GM19240 (cell line): Measurements from ENCODE around the gene ZNF678.

ENCODE experiments used
- DNase-seq: peaks from one replicate; pipeline ENCODE4 v3.0.0; 2011; ENCODE audit warnings: low spot score; ENCODE audit not compliant: insufficient read length

ZNF678 gene

DNA sequence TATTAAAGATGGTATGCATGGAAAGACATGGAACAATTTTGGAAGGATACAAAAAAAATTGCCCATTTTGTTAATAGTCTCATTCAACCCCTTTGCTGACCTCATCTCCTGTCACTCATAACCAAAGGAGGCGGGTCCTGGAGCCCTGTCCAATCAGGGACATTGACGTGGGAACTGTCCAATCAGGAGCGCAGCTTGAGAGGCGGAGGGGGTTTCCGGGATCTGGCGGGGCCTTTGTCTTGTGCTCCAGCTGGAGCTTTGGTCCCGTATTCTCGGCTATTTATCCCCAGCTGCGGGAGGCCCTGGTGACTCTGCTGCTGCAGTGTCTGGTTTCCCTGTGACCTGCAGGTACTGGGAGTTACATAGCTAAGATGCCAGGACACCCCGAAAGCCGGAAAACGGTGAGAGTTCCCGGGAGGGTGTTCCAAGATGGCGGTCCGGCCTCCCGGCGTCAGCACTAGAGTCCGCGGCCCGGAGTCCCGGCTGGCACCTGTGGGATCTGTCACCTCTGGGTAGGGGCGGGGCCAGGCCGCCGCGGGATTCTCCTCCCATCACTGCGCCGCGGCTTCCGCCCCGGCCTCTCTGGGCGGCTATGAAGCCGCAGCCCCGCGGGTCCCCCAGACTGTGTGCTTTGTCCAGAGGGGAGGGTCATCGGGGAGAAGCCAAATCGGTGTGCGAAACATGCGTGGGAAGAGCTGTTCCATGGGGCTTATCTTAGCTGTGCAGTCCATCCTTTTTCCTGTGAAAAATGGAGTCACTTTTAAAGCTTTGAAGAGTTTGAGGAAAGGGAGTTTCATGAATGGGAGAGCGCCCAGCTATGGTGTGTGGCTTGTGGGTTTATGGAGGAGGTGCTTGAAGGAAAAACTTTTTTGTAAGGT is at the start of gene ZNF678:
TSS of gene ZNF678 (plus strand) at position 233 of the 878 bp plus-strand sequence. CDS start 87,436 bp downstream, outside the sequence.
- DNase-seq, result peak; percentile 95

DNA sequence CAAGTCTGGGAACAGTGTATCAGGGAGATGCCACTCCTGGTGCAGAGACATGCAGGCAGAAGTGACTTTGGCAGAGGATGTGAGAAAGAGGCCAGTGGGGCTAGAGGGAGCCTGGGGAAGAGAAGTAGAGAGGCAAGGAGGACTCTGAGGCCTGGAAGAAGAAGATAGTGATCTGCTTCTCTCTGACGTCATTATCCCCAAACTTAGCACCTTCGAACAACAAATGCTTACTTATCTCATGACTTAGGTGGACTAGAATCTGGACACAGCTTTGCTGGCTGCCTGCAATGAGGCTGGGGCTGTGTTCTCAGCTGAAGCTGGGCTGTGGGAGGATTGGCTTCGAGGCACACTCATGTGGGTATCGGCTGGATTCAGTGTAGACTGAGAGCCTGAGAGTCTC is 44.5 kb upstream of the ZNF678 start:
- no peak for DNase-seq

DNA sequence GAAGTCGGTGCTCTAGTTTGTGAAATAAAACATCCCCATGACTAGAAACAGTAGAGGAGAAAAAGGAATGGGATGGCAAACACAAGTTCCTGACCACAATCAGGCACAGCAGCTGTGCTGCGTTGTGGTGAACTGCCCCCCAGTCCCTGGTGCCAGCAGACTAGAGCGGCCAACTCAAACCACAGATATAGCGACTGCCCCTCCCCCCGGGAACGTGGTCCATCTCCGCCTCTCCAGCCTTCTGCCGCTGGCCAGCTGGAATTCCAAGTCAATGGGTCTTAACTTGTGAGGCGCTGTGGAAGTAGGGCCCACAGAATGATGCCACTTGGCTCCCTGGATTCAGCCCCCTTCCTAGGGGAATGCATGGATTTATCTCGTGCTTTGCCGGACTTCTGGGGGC is 41.6 kb upstream of the ZNF678 start:
- DNase-seq, result no peak

DNA sequence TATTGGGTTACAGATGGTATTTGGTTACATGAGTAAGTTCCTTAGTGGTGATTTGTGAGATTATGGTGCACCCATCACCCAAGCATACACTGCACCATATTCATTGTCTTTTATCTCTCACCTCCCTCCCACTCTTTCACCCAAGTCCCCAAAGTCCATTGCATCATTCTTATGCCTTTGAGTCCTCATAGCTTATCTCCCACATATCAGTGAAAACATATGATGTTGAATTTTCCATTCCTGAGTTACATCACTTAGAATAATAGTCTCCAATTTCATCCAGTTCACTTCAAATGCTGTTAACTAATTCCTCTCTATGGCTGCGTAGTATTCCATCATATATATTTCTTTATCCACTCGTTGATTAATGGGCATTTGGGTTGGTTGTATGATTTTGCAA is 36.8 kb upstream of the ZNF678 start:
- no peak for DNase-seq

DNA sequence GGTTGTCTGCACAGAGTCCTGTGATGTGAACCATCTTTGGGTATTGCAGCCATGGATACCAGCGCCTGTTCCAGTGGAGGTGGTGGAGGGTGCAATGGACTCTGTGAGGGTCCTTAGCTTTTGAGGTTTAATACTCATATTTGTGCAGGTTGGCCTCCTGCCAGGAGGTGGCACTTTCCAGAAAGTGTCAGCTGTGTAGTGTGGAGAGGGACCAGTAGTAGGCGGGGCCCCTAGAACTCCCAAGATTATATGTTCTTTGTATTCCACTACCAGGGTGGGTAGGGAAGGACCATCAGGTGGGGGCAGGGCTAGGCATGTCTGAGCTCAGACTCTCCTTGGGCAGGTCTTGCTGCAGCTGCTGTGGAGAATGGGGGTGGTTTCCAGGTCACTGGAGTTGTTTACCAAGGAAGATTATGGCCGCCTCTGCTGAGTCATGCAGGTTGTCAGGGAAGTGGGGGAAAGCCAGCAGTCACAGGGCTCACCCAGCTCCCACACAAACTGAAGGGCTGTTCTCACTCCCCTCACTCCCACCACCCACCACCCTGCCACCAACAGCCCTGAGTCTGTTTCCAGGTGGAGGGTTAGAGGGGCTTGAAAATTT is 31.2 kb upstream of the ZNF678 start:
- DNase-seq, result no peak

DNA sequence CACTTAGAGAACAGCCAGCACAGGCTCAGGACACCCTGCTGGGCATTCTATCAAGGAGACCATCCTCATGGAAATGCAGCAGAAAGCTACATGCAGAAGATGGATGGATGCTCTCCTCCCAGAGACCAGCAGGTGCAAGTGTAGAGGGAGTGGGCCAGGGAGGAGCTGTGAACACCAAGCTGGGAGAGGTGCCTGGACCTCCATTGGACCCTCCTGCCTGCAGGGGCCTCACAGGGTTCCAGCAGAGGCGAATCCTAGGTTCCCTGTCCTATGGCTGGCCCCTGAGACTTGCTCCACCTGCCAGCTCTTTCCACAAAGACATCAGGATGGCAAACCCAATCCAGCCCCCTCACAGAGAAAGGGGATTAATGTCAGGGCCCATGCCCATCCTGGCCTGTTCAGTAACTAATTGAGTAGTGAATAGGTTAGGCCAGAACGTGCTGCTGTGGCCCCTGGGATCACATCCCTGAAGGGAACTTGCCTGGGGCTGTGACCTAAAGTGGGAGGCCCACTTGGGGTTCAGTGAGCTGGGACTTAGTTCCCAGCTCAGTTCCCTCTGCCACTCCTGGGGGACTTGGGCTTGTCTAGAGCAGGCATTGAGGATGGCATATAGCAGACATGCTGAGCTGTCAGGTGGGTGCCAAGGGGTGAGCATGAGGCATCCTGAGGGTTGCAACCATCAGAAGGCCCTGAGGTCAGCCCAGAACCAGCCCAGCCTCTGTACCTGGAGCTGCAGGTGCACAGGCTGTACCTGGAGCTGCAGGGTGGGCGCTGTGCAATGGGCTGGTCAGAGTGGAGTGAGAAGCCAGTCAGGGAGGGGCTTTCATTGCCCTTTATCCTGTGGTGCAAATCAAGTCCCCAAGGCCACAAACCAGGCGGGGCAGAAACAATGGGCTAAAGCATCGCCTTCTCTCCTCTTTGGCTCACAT is 22.9 kb upstream of the ZNF678 start:
- no peak for DNase-seq

DNA sequence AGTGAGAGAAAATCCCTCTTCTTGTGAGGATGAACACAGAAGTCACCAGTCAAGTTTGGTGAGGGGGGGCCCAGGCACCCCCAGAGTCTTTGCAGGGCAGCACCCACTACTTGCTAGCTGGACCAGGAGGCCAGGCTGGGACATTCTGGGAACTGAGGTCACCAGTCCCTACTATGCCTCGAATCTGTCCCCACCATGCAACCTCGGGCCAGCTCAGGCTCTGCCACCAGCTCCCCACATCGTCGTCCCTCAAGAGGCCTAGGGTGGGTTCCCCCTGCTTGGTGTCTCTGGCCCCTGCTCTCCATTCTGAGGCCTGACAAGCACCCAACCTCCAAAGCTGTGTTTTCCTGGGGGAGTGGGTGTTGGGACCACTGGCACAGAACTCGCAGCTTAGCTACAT is 22.2 kb upstream of the ZNF678 start:
- DNase-seq, result no peak

DNA sequence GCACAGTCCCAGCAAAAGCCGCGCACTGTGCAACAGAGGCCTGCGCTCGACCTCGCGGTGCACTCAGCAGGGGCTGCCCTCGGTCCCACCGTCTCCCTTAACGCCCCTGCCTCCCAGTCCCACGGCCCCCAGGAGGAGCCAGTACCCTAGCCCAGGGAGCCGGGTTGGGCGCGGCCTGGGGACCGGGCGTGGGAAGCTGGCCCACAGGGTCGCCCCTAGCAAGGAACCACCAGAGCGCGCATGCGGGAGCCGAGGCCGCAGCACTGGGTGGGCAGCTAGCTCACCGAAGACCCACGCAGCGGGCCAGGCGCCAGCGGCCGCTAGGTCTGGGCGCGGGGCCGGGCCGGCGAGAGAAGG is 21.6 kb upstream of the ZNF678 start:
- DNase-seq, result no peak

DNA sequence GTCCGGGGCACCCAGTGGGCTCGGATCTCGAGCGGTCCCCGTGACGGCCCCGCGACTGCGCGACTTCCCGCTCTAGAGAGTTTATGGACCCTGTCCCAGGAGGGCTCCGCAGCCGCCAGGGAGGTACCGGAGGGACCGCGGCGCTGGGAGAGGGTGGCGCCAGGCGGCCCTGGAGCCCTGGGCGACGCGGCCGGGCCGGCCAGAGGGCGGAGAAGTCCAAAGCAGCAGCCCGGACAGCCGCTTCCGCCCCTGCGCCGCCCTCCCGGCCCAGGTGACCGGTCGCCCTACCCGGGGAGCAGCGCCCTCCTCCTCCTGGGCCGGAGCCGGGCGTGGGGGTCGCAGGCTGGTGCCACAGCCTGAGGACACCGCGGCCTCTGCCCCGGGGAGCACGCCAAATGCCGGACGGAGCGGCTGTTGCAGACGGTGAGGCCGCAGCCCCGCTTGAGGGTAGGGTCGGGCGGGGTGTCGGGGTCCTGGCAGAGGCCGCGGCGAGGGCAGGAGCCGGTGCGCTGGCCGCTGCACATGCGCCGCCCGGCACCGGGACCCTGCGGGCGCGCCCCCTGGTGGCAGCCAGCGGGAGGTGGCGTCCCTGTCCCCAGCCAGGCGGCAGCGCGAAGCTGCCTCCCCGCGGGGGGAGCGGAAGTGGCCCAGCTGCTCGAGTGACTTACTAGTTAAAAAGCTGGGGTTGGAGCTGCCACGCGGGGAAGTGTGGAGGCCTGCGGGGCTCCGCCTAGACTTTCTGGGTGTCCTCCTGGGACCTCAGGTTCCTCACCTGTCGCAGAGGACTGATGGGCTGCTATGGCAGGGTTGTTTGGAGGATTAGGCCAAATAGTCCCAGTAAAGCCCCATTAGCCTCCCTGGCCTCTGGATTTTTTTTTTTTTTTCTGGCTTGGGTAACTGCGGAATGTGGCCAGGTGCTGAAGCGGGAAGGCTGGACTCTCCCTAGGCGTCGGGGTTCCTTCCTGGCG is 20.9 kb upstream of the ZNF678 start:
- DNase-seq, result peak; percentile 40

DNA sequence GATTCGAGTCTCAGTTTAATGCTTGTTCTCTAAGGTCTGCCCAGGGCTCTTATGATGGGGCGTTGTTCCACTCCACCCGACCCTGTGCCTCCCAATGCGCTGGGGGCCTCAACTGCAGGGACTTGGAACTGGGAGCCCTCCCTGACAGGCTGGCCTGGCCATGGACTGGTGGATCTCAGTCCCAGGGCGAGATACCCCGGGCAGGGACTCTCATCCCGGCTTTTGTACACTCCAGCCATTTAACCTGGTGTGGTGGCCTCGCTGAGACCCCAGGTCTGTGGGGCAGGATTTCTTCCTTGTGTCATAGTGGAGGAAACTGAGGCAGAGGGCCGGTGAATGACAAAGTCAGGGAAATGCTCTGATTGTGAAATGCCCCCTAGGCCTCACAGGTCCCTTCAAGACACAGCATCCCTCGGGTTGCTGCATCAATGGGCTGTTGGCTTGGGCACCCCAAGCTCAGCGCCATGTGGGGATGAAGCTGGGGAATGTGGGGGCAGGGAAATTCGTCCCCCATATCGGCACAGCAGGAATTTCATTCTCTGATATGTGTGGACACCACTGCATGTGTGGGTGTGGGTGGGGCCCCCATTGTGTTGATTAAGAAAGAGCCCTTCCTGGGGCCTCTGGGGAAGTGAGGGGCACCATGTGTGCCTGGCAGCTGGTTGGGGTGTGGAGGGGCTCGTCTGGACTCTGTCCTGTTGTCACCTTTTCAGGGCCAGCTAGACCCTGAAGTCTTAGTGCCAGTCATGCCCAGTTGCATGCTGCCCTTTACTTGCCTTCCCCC is 19.9 kb upstream of the ZNF678 start:
- no peak for DNase-seq

DNA sequence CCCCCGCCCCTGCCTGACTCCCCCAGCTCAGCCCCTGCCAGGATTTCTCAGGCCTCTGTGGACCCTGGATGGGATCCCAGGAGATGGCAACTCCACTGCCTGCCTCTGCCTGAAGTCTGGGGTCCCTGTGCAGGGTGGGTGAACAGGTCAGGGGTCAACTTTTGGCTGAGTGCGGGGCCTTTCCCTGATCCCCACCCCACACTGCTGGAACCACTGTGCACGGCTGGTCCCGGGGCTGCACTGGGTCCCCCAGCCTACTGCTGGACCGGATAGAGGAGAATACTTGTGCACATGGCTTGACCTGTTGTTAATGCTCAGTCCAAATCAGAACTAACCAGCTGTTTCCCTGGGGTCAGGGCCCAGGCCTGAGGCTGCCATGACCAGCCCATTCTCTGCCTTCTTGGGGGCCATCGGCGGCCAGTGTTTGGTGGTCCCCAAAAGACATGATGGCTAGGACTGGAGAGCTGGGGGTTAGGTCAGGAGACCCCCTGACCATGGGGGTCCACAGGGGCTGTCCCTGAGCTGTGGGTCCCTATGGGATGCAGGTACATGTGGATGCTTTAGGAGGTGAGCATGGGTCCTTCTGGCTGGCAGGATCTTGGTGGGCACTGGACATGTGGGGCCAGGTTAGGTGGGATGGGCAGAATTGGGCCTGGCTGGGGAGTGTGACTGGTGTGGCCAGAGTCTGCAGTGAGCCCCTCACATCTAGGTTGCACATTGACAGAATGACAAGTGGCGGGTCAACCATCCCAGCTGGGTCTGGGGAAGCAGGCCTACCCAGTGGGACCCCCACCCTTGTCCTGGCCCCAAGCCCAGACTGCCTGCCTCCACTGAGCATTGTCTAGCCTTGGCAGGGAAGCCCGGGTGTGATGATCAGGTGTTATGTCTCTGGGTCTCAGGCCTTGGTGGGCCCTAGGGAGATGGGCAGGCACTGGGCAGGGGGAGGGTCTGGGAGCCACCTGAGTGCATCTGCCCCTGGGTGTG is 19.0 kb upstream of the ZNF678 start:
- DNase-seq, result no peak

DNA sequence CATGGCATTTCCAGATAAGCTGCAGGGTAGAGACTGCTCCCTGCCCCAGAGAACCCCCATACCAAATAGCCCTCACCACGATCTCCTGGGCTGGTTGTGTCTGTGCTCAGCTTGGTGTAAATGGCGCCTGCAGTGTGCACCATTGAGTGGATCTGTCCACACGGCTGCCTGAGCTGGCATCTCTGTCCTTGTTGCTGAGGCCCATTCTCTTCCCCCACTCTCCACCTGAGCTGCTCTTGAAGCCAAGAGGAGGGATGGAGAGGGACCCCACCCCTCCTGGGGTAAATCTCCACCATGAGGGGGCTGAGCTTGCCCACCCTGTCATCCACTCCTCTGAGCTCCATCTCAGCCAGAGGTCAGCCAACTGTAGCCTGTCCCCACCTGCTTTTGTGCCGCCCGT is 18.0 kb upstream of the ZNF678 start:
- no peak for DNase-seq

DNA sequence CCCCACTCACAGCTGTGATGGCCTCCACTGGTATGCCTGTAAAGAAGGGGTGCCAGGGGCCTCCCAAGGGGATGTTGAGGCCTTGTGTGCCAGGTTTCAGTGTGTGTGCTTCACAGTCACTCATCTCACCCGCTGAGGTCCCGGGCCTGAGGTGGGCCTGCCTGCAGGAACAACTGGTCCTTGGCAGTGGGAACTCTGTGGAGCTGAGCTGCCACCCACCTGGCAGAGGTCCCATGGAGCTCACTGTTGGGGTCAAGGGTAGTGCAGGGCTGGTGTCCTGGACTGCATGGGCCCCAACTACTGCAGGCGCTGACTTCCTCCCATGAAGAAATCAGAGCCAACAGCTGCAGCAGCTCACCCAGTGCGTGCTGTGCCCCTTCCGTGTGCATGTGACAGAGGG is 17.3 kb upstream of the ZNF678 start:
- DNase-seq, result no peak

DNA sequence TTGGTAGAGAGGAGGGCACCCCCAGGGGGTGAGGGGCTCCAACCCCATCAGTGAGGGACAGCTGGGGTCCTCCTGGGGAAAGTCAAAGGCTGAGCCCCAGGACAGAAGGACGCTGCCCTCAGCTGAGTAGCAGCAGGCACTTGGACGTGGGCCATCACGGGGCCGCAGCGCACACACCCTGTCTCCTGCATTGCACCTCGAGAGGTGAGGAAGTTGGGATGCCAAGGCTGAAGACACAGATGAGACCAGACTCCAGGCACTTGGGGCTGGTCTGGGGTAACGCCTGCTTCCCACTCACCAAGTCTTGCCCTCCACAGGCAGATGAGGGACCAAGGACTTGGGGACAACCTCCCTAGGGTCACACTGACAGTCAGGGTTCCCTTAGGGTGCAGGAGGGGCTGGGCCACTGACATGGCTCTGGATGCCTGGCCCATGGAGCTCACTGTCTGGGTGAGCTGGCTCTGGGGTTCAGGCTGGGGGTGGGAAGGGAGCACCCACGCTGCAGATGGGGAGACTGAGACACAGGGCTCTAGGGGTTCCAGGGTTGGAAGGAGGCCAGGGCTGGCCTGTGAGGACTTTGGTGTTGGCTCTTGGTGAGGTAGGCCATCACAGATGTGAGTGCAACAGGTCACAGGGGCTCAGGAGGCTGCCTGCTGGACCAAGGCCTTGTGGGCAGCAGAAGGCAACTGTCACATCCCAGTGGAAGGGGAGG is 16.6 kb upstream of the ZNF678 start:
- DNase-seq, result no peak

DNA sequence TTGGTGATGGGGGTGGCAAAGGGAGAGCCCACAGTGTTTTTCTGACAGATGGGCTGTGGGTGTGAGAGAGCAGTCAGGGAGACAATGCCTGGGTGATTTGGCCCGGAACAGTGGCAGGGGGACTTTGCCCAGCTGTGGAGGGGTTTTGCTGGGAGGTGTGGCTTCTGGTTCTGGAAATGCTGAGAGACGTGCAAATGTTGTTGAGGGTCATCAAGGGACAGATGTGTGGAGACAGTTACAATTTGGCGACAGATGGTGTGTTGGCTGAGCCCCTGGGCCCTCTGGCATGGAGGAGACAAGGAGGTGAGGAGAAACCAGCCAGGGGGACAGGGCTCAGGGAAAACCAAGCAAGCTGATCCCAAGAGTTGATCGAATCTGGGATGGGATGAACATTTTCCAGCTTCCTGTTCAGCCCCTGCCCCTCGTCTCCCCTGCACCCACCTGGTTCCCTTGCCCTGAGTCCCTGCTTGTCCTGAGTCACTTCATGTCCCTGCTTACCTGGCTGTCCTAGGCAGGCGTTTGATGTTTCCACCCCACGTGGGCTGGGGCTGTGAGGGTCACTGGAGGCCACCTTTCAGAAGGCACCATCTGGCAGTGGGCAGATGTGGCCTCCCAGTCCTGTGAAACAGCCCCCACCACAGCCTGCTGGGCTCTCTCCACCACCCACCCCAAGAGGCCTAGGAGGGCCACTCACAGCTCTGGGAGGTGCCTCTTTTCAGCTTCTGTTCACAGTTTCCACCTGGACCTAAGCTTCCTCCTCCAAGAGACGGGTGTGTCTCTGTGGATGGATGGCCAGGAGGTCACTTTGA is 15.8 kb upstream of the ZNF678 start:
- DNase-seq, result no peak

DNA sequence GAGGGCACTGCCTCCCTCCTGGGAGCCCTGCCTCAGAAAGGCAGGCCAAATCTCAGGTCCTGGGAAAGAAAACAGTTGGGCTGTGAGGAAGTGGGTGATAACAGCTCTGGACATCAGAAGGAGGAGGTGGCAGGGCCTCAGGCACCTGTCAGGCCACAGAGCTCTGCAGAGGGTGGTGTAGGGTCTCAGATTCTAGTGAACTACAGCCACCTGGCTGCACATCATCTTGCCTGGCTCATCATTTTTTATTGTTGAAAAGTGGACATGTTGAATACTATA is 15.3 kb upstream of the ZNF678 start:
- DNase-seq, result no peak

DNA sequence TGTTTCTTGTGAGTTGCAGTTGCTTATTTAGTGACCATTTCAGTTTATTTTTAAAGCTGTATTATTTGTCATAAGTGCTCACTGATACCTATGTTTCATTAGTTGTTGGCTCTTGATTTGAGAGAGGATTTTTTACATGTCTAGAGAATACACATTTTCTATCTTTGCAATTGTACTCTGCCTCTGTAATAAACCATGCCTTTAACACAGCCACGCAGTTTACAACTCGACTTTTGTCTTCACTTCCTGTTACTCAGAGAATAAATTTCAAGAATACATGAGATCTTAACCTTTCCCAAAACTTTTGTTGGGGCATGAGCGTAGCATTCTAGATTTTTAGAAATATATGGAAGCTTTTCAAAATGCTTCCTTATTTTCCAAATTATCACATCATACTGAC is 14.9 kb upstream of the ZNF678 start:
- DNase-seq, result no peak

DNA sequence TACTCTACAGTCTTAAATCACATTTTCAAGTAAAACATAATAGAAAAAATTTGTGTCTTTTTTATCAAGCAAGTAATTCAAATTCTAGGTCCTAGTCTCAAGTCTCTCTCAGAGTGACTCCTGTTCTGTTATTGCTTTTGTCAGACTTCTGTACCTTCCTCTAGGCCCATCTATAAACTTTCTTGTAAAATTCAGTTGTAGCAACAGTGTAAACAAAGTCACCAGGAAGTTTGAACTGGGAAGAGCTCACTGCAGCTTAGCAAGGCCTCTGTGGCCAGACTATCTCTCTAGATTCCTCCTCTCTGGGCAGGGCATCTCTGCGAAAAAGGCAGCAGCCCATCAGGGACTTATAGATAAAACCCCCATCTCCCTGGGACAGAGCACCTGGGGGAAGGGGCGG is 13.5 kb upstream of the ZNF678 start:
- no peak for DNase-seq
